SK-N-SH treated with all-trans-retinoic acid at 6 μM for 48 hours (cell line): Measurements from ENCODE around the gene PPP6C.

Experiments used
- GLIS3 ChIP-seq: fragments of 250-450 bp; sonication (Bioruptor Pico); IDR thresholded peaks from 2 replicates; pipeline ENCODE4 v1.5.0; 2020; ENCODE audit warnings: mild to moderate bottlenecking, moderate library complexity
- PPARA ChIP-seq: fragments of 250-450 bp; sonication (Bioruptor Pico); IDR thresholded peaks from 2 replicates; pipeline ENCODE4 v1.5.0; 2020; ENCODE audit warnings: mild to moderate bottlenecking, borderline replicate concordance
- RARB ChIP-seq: fragments of 250-450 bp; sonication (Bioruptor Pico); IDR thresholded peaks from 2 replicates; pipeline ENCODE4 v1.8.0; 2021; ENCODE audit warnings: mild to moderate bottlenecking, moderate library complexity
- ZC3H10 ChIP-seq: fragments of 250-450 bp; sonication (Bioruptor Pico); IDR thresholded peaks from 2 replicates; pipeline ENCODE4 v1.5.1; 2021; ENCODE audit warnings: mild to moderate bottlenecking, moderate library complexity
- ZFP3 ChIP-seq: fragments of 250-450 bp; sonication (Bioruptor Pico); IDR thresholded peaks from 2 replicates; pipeline ENCODE4 v1.5.0; 2020; ENCODE audit warnings: mild to moderate bottlenecking, moderate library complexity
- ZFP30 ChIP-seq: fragments of 450-650 bp; formaldehyde crosslinking; IDR thresholded peaks from 2 replicates; pipeline ENCODE4 v1.5.0; 2022; ENCODE audit warnings: mild to moderate bottlenecking, moderate library complexity
- TF ChIP-seq, protein P1 (sequence below): fragments of 250-450 bp; sonication (Bioruptor Pico); IDR thresholded peaks from 2 replicates; pipeline ENCODE4 v1.5.1; 2021; ENCODE audit warnings: mild to moderate bottlenecking, moderate library complexity
- TF ChIP-seq, protein P2 (sequence below): fragments of 250-450 bp; sonication (Bioruptor Pico); IDR thresholded peaks from 2 replicates; pipeline ENCODE4 v1.5.0; 2020; ENCODE audit warnings: mild to moderate bottlenecking, moderate library complexity
- TF ChIP-seq, protein P3 (sequence below): fragments of 250-450 bp; sonication (Bioruptor Pico); IDR thresholded peaks from 2 replicates; pipeline ENCODE4 v1.5.1; 2020; ENCODE audit warnings: low read depth, mild to moderate bottlenecking, moderate library complexity
- TF ChIP-seq, protein P4 (sequence below): fragments of 250-450 bp; sonication (Bioruptor Pico); IDR thresholded peaks from 2 replicates; pipeline ENCODE4 v1.8.0; 2020; ENCODE audit warnings: mild to moderate bottlenecking, moderate library complexity, borderline replicate concordance

- TF ChIP-seq, protein P1, sequence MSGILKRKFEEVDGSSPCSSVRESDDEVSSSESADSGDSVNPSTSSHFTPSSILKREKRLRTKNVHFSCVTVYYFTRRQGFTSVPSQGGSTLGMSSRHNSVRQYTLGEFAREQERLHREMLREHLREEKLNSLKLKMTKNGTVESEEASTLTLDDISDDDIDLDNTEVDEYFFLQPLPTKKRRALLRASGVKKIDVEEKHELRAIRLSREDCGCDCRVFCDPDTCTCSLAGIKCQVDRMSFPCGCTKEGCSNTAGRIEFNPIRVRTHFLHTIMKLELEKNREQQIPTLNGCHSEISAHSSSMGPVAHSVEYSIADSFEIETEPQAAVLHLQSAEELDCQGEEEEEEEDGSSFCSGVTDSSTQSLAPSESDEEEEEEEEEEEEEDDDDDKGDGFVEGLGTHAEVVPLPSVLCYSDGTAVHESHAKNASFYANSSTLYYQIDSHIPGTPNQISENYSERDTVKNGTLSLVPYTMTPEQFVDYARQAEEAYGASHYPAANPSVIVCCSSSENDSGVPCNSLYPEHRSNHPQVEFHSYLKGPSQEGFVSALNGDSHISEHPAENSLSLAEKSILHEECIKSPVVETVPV (CRISPR knock-in tag), result no peak
- no peak for TF ChIP-seq ZFP3 (CRISPR knock-in tag)
- TF ChIP-seq, protein P2, sequence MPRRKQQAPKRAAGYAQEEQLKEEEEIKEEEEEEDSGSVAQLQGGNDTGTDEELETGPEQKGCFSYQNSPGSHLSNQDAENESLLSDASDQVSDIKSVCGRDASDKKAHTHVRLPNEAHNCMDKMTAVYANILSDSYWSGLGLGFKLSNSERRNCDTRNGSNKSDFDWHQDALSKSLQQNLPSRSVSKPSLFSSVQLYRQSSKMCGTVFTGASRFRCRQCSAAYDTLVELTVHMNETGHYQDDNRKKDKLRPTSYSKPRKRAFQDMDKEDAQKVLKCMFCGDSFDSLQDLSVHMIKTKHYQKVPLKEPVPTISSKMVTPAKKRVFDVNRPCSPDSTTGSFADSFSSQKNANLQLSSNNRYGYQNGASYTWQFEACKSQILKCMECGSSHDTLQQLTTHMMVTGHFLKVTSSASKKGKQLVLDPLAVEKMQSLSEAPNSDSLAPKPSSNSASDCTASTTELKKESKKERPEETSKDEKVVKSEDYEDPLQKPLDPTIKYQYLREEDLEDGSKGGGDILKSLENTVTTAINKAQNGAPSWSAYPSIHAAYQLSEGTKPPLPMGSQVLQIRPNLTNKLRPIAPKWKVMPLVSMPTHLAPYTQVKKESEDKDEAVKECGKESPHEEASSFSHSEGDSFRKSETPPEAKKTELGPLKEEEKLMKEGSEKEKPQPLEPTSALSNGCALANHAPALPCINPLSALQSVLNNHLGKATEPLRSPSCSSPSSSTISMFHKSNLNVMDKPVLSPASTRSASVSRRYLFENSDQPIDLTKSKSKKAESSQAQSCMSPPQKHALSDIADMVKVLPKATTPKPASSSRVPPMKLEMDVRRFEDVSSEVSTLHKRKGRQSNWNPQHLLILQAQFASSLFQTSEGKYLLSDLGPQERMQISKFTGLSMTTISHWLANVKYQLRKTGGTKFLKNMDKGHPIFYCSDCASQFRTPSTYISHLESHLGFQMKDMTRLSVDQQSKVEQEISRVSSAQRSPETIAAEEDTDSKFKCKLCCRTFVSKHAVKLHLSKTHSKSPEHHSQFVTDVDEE, result peak; percentile 64; the same call in 1 of the 2 replicates
- TF ChIP-seq RARB (CRISPR knock-in tag), result no peak
- TF ChIP-seq, protein P3, sequence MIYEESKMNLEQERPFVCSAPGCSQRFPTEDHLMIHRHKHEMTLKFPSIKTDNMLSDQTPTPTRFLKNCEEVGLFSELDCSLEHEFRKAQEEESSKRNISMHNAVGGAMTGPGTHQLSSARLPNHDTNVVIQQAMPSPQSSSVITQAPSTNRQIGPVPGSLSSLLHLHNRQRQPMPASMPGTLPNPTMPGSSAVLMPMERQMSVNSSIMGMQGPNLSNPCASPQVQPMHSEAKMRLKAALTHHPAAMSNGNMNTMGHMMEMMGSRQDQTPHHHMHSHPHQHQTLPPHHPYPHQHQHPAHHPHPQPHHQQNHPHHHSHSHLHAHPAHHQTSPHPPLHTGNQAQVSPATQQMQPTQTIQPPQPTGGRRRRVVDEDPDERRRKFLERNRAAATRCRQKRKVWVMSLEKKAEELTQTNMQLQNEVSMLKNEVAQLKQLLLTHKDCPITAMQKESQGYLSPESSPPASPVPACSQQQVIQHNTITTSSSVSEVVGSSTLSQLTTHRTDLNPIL, result no peak
- no peak for TF ChIP-seq GLIS3 (CRISPR knock-in tag)
- TF ChIP-seq, protein P4, sequence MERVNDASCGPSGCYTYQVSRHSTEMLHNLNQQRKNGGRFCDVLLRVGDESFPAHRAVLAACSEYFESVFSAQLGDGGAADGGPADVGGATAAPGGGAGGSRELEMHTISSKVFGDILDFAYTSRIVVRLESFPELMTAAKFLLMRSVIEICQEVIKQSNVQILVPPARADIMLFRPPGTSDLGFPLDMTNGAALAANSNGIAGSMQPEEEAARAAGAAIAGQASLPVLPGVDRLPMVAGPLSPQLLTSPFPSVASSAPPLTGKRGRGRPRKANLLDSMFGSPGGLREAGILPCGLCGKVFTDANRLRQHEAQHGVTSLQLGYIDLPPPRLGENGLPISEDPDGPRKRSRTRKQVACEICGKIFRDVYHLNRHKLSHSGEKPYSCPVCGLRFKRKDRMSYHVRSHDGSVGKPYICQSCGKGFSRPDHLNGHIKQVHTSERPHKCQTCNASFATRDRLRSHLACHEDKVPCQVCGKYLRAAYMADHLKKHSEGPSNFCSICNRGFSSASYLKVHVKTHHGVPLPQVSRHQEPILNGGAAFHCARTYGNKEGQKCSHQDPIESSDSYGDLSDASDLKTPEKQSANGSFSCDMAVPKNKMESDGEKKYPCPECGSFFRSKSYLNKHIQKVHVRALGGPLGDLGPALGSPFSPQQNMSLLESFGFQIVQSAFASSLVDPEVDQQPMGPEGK (CRISPR knock-in tag), result no peak
- no peak for TF ChIP-seq ZFP30 (CRISPR knock-in tag)
- no peak for TF ChIP-seq ZC3H10 (CRISPR knock-in tag)
- TF ChIP-seq PPARA (CRISPR knock-in tag), result no peak
These were observed 69.8 kb downstream of the PPP6C start for GRCh38 chr9:125119643-125120286.
